Measurements from ENCODE around the gene CEMIP.

CEMIP gene

GRCh38 chr15:80885016-80885579 is 105.9 kb downstream of the CEMIP start:
- no peak for TF ChIP-seq CTCF (IDR thresholded peaks at IDR 0.05; ENCODE audit: low read depth, low read length, missing control alignments)
- DNase-seq (ENCODE audit: extremely low read depth, low read depth): no peak
- H3K4me3 ChIP-seq (replicated peaks; ENCODE audit: low read depth, low read length): no peak overlapping the region

GRCh38 chr15:80887148-80887547 is 108.0 kb downstream of the CEMIP start:
- TF ChIP-seq CTCF (IDR thresholded peaks at IDR 0.05; ENCODE audit: low read depth, low read length, missing control alignments): no peak
- H3K4me3 ChIP-seq (replicated peaks; ENCODE audit: low read depth, low read length): no peak overlapping the region
- DNase-seq (ENCODE audit: extremely low read depth, low read depth): no peak

GRCh38 chr15:80888846-80889245 is 109.7 kb downstream of the CEMIP start:
- no peak for TF ChIP-seq CTCF (IDR thresholded peaks at IDR 0.05; ENCODE audit: low read depth, low read length, missing control alignments)
- H3K4me3 ChIP-seq (replicated peaks; ENCODE audit: low read depth, low read length): no peak overlapping the region
- DNase-seq (ENCODE audit: extremely low read depth, low read depth): no peak

GRCh38 chr15:80890341-80891005 is 111.3 kb downstream of the CEMIP start:
- no peak for TF ChIP-seq CTCF (IDR thresholded peaks at IDR 0.05; ENCODE audit: low read depth, low read length, missing control alignments)
- no peak for DNase-seq (ENCODE audit: extremely low read depth, low read depth)
- no peak overlapping the region for H3K4me3 ChIP-seq (replicated peaks; ENCODE audit: low read depth, low read length)

GRCh38 chr15:80891006-80891405 is 111.8 kb downstream of the CEMIP start:
- no peak overlapping the region for H3K4me3 ChIP-seq (replicated peaks; ENCODE audit: low read depth, low read length)
- no peak for TF ChIP-seq CTCF (IDR thresholded peaks at IDR 0.05; ENCODE audit: low read depth, low read length, missing control alignments)
- DNase-seq (ENCODE audit: extremely low read depth, low read depth): no peak

- H3K4me3 ChIP-seq (replicated peaks; ENCODE audit: low read depth, low read length): no peak overlapping the region
- no peak for DNase-seq (ENCODE audit: extremely low read depth, low read depth)
- TF ChIP-seq CTCF (IDR thresholded peaks at IDR 0.05; ENCODE audit: low read depth, low read length, missing control alignments): no peak
These were observed 113.2 kb downstream of the CEMIP start for GRCh38 chr15:80892414-80892813.

GRCh38 chr15:80893777-80894176 is 114.6 kb downstream of the CEMIP start:
- DNase-seq (ENCODE audit: extremely low read depth, low read depth): no peak
- no peak overlapping the region for H3K4me3 ChIP-seq (replicated peaks; ENCODE audit: low read depth, low read length)
- no peak for TF ChIP-seq CTCF (IDR thresholded peaks at IDR 0.05; ENCODE audit: low read depth, low read length, missing control alignments)
